SW480 (cell line): ENCODE results near the gene PAGR1.

Source experiments
- DNase-seq: peaks from one replicate; pipeline ENCODE4 v3.0.0-alpha.2; 2016; ENCODE audit warnings: low spot score

The PAGR1 gene

DNA sequence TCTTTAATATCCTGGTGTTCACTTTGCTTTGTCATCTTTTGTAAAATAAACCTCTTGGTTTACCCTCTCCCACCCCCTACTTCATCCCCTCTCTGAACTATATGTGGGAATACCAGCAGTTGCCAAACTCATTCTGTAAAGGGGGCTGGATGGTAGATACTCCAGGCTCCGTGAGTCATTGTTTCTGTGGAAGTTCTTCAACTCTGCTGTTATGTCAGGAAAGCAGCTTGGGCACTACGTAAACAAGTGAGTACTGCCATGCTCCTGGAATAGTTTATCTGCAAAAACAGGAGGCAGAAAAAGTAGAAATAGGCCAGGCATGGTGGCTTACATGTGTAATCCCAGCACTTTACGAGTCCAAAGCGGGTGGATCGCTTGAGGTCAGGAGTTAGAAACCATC, 21.9 kb downstream of the PAGR1 start:
- no peak for DNase-seq

DNA sequence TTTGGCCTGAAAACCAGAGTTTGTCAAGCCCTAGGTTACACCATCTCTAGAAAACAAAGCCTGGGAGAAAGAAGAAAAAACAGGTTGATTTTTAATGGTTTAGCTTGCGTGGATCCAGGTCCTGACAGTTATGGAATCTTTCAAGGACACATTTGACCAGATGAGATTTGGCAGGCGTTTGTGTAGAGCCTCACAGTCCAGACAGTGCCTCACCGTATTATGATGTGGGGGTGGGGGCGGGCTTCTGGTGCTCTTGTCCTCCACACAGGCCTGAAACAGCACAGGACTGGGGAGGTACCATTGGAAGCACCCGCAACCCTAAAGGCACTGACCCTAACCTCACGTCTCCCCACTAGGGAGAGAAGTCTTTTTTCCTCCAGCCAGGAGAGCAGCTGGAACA, 23.9 kb downstream of the PAGR1 start:
- no peak for DNase-seq

DNA sequence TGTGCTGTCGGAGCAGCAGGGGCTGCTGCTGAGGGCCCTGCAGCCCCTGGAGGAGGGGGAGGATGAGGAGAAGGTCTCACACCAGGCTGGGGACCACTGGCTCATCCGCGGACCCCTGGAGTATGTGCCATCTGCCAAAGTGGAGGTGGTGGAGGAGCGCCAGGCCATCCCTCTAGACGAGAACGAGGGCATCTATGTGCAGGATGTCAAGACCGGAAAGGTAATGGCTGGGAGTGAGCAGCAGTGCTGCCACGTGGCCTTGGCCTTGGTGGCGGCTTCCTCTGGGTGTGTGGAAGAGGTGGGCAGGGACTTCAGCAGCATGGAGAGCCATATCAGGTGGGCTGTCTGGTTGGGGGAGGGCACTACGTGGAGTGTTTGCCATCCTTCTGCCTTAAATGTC, 24.3 kb downstream of the PAGR1 start:
- DNase-seq = no peak

- DNase-seq = no peak
Observed at GRCh38 chr16:29841631-29842030, 25.7 kb downstream of the PAGR1 start.

- DNase-seq = no peak
Observed at GRCh38 chr16:29842732-29843346, 26.9 kb downstream of the PAGR1 start.

DNA sequence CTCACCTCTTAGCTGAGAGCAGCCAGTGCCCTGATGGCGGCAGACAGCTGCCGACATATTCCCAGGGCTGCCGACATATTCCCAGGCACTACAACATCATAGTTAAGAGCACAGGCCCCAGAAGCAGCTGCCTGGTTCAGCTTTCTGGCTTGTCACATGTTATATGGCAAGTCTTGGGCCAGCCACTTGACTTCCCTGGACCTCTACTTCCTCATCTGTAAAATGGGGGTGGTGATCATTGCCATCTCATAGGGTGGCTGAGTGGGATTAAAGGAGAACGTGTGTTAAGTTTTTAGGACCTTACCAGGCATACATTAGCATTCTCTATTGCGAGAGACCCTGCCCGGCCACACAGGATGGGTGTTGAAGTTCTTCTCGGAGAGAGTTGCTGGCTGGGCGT, 28.0 kb downstream of the PAGR1 start:
- DNase-seq = no peak

DNA sequence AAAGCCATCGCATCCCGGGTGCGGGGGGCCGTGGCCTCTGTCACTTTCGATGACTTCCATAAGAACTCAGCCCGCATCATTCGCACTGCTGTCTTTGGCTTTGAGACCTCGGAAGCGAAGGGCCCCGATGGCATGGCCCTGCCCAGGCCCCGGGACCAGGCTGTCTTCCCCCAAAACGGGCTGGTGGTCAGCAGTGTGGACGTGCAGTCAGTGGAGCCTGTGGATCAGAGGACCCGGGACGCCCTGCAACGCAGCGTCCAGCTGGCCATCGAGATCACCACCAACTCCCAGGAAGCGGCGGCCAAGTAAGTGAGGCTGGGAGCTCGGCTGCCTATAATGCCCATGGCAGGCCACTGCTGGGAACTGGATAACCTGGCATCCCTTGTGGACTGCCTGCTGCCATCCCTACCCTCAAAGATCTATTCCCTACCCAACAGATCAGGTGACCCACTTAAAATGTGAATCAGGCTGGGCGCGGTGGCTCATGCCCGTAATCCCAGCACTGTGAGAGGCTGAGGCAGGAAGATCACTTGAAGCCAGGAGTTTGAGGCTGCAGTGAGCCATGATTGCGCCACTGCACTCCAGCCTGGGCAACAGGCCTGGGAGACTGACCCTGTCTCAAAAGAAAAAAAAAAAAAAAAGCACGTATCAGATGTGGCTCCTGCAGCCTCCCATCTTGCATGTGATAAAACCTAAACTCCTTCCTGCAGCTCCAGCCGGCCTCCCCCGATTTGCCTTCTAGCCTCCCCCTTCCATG, 28.8 kb downstream of the PAGR1 start:
- no peak for DNase-seq

GRCh38 chr16:29845656-29846055, 29.7 kb downstream of the PAGR1 start:
- no peak for DNase-seq

DNA sequence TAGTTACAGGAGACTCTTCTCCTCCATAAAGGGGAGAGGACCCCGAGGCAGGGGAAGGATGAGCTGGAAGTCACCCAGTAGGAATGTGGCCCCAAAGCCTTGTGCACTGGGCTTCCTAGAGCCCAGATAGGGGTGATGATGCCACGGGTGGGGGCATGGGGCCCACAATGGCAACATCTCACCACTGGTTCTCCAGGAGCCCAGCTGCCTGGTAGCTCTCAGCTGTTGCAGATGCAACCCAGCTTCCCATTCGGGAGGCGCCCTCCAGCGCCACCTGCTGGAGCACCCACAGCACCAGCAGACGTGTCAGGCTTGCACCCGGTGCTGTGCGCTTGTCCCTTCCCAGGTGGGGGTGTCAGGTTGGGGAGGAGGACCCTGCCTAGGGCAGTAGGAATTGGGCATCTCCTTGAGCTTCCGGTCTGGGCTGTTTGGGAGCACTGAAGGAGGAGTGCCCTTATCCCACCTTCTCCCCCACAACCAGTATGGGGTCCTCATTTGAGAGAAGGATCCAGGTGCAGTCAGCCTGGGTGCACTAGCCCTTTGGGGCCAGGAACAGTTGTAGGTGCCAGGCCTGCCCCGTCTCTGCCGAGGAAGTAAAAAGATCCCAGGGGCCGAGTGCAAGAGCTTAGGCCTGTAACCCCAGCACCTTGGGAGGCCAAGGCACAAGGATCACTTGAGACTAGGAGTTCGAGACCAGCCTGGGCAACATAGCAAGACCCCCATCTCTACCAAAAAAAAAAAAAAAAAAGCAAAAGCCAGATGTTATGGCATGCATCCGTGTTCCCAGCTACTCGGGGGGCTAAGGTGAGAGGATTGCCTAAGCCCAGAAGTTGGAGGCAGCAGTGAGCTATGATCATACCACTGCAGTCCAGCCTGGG, 32.7 kb downstream of the PAGR1 start:
- peak; percentile 22 for DNase-seq

GRCh38 chr16:29849505-29849904, 33.6 kb downstream of the PAGR1 start:
- no peak for DNase-seq

- DNase-seq = no peak
Observed at GRCh38 chr16:29850998-29851397, 35.0 kb downstream of the PAGR1 start.

GRCh38 chr16:29852654-29853053, 36.7 kb downstream of the PAGR1 start:
- no peak for DNase-seq

GRCh38 chr16:29854520-29855100, 38.7 kb downstream of the PAGR1 start:
- no peak for DNase-seq

DNA sequence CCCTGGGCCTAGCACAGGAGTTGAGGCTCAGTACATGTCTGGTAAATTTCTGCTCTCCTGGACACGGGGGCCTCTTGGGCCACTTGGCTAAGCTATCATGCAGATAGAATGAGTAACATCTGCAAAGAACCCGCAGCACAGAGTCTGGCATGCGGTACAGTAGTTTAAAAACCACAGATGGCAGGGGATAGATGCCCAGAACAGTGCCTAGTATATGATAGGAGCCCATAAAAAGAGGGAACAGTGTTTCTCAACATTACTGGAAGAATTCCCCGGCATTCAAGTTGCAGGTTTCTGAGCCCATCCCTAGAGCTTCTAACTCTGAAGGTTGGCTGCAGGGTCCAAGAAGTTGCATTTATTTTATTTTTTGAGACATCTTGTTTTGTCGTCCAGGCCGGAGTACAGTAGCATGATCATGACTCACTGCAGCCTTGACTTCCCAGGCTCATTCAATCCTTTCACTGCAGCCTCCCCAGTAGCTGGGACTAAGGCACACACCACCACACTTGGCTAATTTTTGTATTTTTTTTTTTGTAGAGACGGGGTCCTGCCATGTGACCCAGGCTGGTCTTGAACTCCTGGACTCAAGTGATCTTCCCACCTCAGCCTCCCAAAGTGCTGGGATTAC, 41.3 kb downstream of the PAGR1 start:
- DNase-seq = no peak

DNA sequence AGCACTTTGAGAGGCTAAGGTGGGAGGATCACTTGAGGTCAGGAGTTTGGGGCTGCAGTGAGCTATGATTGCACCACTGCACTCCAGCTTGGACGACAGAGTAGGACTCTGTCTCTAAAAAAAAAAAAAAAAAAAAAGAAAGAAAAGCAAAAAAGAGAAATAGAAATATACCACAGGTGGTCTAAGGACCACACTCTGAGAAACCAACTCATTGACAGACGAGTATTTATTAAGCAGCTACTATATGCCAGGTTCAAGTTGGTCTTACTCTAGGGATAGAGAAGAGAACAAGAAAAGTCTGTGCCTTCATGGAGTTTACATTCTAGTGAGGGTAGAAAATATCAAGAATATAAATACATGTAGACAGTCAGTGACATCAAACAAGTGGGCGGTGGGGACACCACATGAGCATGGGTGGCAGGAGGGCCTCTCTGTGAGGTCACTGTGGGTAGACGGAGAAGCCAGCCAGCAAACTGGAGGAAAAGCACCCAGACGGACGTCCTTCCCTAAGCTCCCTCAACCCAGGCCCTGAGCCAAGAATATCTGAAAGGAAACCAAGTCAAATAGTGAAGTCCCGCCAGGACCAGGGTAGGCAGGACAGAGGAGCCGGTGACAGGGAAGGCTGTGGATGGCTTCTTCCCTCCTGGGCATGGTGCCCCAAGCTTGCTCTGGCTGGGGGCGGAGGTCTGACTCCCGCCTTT, 42.3 kb downstream of the PAGR1 start:
- DNase-seq = no peak

DNA sequence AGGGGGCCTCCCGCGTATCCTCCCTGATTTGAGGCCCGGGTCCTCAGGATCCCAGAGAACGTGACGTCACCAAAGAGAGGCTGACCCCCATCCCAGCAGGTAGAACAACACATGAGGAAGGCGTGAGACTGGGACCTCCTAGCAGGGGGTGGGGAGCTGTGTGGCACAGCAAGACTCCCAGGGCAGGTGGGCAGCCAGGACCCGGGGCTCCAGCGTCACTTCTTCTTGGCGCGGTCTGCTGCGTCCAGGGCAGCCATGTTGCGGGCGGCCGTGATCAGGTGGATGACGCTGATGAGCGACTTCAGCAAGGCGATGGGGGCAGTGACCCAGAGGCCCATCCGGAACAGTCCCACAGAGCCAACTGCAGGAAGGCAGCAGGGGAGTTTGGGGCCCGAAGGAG, 43.0 kb downstream of the PAGR1 start:
- no peak for DNase-seq

- DNase-seq = no peak
Observed at GRCh38 chr16:29860218-29860617, 44.3 kb downstream of the PAGR1 start.

DNA sequence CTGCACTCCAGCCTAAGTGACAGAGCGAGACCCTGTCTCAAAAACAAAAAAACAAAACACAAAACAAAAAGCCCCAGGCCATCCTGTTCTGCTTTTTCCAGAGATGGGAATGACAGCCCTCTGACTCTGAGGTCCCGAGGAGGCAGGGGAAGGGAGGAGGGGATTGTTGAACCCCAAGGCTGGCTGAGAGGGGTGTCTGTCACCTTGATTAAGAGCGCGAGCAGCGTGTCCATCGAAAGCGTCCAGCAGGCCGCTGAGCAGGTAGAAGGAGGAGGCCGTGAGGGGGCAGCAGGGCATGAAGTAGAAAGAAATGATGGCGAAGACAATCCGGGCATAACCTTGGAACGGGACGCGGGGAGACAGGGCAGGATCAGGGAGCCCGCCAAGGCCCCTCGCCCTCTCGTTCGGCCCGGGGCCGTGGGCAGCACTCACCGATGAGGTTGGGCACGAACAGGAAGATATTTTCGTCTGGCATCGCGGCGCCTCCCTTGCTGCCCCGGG, 46.5 kb downstream of the PAGR1 start:
- DNase-seq = peak; percentile 43

DNA sequence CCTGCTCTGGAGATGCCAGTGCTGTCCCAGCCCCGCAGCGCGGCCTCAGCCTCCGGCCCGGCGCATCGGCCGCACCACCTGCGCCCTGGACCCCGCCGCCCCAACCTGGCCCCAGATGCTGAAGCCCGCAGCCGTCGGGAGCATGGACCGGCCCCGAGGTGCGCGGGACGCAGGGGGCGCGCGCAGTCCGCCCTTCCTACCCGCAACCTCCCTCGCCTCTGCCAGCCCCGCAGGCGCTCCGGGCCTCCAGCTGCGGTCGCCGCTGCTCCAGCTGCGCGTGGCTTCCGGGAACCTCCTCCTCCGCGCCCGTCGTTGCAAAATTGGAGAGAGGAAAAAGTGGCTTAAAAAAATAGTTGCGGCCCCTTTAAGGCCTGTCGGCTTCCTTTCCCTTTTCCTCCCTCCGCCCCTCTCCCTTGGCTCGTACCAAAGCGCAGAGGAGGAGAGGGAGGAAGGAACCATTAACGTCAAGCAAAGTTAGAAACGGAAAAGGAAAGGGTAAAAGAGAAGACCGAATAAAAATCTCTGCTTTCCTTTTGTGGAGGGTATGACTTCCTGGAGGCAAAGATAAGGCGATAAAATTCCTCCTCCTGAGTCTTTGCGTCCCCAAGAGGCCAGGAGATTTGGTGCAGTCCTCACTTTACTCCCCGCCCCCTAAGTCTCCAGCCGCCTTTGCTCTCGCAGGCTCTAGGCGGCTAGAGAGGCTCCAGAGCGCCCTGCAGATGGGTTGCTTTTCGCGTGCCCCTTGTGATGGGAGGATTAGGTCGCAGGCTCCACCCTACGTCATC, 47.1 kb downstream of the PAGR1 start, which contains the start of gene CDIPT:
CDIPT (minus strand) TSS at position 343 of the 785 bp plus-strand sequence. CDS start 369 bp downstream, outside the sequence.
- peak; percentile 94 for DNase-seq

DNA sequence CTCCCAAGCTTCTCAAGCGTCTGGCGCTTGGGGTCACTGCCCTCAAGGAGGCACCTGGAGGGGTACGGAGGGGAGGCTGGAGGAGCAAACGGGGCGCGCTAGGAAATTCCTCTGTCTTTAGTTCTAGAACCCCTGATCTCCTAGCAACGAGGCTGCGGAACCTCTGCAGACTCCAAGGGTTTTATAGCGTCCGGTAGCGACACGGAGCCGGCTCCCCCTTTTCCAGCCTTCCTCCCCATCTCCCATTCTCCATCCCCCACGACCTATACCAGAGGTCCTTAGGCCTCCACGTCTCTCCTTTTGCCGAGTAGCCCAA, 47.7 kb downstream of the PAGR1 start:
- DNase-seq = no peak
